Pancreas (tissue), 10 donors: Measurements from ENCODE around the gene DMRT2. TPM values are rescaled to one million over a fixed set of nuclear protein-coding genes. Genes with fewer than 3 reads are reported as not detected.

Source experiments
- ATAC-seq, 4 donors: fragments of 200-7000 bp; cut with Tn5 transposase; one replicate each; pipeline versions ENCODE4 v1.8.0 to v1.9.1; 2020; ENCODE audit warnings: mild to moderate bottlenecking in 4 of 4, moderate library complexity in 4 of 4
- DNase-seq, 6 donors: peaks; one replicate each; pipeline ENCODE4 v3.0.0-alpha.2; 2020
- FAIRE-seq: peaks from 2 replicates; lab custom pipeline; 2012; peaks lifted over from hg19 to GRCh38; lab: Jason Lieb, UNC
- H3K27ac ChIP-seq, 4 donors: fragments of 200-600 bp; sonication (generic); 1 replicate in 3 of 4; 2 replicates in 1 of 4; pipeline versions ENCODE4 v1.5.0 to v1.8.0; 2020
- H3K27me3 ChIP-seq, 4 donors: fragments of 200-600 bp; one replicate each; pipeline ENCODE4 v1.8.0; 2021
- H3K36me3 ChIP-seq, 3 donors: fragments of 200-600 bp; sonication (generic) in 1 of 3; one replicate each; pipeline versions ENCODE4 v1.5.0 to v1.8.0; 2020 to 2021
- H3K4me1 ChIP-seq, 3 donors: fragments of 200-600 bp; one replicate each; pipeline ENCODE4 v1.8.0; 2021
- H3K4me3 ChIP-seq, 4 donors: fragments of 200-600 bp; sonication (generic) in 2 of 4; one replicate each; pipeline versions ENCODE4 v1.5.0 to v1.8.0; 2020 to 2021
- H3K9me3 ChIP-seq, 4 donors: fragments of 200-600 bp; one replicate each; pipeline ENCODE4 v1.8.0; 2021
- WGBS, 2 donors: extraction: QIAGEN DNeasy Blood & Tissue Kit; methylation state at CpG; one replicate each; pipeline ENCODE4 v1.1.7; 2013; 5-methylcytosine and 5-hydroxymethylcytosine counted together
- intact Hi-C, 3 donors: fragments of 100-400 bp; cut with DNase I; formaldehyde crosslinking; loops; one replicate each; pipeline versions ENCODE4 v1.11.1 to v1.14.2; 2022
- polyA plus RNA-seq, 2 donors: library from polyadenylated mRNA; stranded (reverse); fragments of 200-250 nt; gene quantifications; one replicate each; pipeline ENCODE4 v1.2.3, GENCODE V29; 2013
- total RNA-seq, 6 donors: library from RNA; stranded (reverse); fragmentation: NEBNext Ultra II Directional in 4 of 6; extraction: Animal tissue kit (Norgen Biotek cat#: 25700) in 4 of 6; gene quantifications; one replicate each; pipeline versions ENCODE4 v1.2.1 to v1.2.4, GENCODE V29; 2021 to 2023
- TF ChIP-seq, protein P1 (sequence below), 4 donors: fragments of 200-600 bp; sonication (generic) in 3 of 4; IDR thresholded peaks; one replicate each; pipeline versions ENCODE4 v1.5.0 to v1.8.0; 2021; ENCODE audit warnings: antibody characterized with exemption in 4 of 4
- donor health status: healthy with polysubstance abuse.
- donor health status: DM: no; HTN: no; CAD: no; lungs with moderate emphysema.
- donor health status: DM: no; HTN: no; CAD: no.
- donor health status: control.
- donor health status: control.
- donor health status: Bipolar disorder and iron deficiency.
- donor health status: DM: yes; HTN: yes; CAD: no.
- donor health status: DM: no; HTN: no; CAD: no.
- donor health status: DM: no; HTN: no; CAD: no.
- donor health status: DM: yes; HTN: yes; CAD: no.

DMRT2 gene
- total and polyA plus RNA-seq, 8 donors = 0.07 to 0.14 TPM; not detected in 6

DNA sequence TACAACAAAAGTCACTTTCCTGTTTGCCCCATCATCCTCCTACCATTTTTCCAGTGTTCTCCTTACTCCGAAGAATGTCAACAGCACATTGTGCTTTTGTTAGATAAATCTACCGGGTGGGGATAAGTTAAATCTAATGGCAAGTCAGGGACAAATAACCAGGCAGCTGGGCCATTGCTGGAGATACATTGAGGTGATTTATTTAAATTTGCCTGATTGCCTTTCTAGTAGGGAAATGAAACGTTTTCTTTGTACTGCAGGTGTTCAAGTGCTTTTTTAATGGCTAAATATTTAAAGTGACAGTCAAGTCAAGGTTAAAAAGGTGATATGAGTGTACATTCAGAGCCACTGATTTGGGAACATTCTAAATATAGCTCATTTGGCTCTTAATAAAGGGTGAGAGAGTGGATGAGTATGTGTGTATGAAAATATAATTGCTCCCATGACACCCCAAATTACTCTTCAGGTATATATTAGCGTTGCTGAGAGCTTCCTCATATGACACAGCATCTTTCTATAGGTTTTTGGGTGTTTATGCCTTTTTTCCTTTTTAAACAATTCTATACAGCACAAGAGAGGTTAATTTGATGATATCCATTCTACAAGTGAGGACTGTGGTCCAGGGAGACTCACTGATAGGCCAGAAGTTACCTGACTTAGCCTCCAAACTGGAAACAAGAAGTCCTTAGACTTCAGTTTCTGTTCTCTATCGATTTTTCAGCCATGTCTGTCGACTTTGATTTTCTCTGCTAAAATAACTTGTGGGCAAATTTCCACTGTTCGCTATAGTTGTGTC is 51.9 kb downstream of the DMRT2 start:
- TF ChIP-seq, protein P1, sequence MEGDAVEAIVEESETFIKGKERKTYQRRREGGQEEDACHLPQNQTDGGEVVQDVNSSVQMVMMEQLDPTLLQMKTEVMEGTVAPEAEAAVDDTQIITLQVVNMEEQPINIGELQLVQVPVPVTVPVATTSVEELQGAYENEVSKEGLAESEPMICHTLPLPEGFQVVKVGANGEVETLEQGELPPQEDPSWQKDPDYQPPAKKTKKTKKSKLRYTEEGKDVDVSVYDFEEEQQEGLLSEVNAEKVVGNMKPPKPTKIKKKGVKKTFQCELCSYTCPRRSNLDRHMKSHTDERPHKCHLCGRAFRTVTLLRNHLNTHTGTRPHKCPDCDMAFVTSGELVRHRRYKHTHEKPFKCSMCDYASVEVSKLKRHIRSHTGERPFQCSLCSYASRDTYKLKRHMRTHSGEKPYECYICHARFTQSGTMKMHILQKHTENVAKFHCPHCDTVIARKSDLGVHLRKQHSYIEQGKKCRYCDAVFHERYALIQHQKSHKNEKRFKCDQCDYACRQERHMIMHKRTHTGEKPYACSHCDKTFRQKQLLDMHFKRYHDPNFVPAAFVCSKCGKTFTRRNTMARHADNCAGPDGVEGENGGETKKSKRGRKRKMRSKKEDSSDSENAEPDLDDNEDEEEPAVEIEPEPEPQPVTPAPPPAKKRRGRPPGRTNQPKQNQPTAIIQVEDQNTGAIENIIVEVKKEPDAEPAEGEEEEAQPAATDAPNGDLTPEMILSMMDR (IDR thresholded peaks at IDR 0.05) = no peak
- 29 to 45% methylated on average over 7 of the region's 7 CpGs for WGBS, 2 donors
- ATAC-seq (no peak), FAIRE-seq (no peak), DNase-seq (no peak)
- intact Hi-C loops = no loop called here
- no peak overlapping the region for H3K4me3 ChIP-seq
- H3K36me3 ChIP-seq = no peaks in the 10 kb centered on the region
- H3K27ac ChIP-seq = no peak overlapping the region
- H3K4me1 ChIP-seq = no peaks in the 10 kb centered on the region
- no peaks in the 10 kb centered on the region for H3K27me3 ChIP-seq
- no peaks in the 10 kb centered on the region for H3K9me3 ChIP-seq

DNA sequence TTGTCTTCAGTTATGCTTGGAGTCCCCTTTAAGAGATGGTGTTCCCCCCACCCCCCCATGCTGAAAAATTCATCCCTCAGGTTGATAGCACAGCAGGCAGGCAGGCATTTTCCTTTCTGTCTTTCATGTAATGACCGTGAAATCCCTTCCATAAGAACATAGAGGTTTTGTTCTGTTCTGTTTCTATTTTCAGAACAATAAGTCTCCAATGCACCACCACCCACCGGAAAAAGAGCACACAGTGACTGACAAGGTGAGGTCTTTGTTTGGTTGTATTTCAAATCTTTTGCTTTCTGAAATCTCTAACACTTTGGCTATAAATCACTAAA is 52.4 kb downstream of the DMRT2 start:
- no peaks in the 10 kb centered on the region for H3K27me3 ChIP-seq
- TF ChIP-seq, protein P1 (IDR thresholded peaks at IDR 0.05) = no peak
- DNase-seq = no peak
- H3K9me3 ChIP-seq = no peaks in the 10 kb centered on the region
- H3K36me3 ChIP-seq = no peaks in the 10 kb centered on the region
- 19 to 50% methylated on average over 2 of the region's 2 CpGs for WGBS, 2 donors
- ATAC-seq = no peak
- no peak overlapping the region for H3K27ac ChIP-seq
- FAIRE-seq = no peak
- intact Hi-C loops = no loop called here
- H3K4me3 ChIP-seq = no peak overlapping the region
- H3K4me1 ChIP-seq = no peaks in the 10 kb centered on the region

Other genes with a start within 250 kb of the DMRT2 start
- not detected for gene DMRT1, start 208.7 kb upstream of the DMRT2 start, total RNA-seq
- not detected for gene DMRT1, start 208.7 kb upstream of the DMRT2 start, polyA plus RNA-seq
- gene DMRT3, start 73.7 kb upstream of the DMRT2 start, total RNA-seq = not detected
- gene DMRT3, start 73.7 kb upstream of the DMRT2 start, polyA plus RNA-seq = not detected